ENCODE data around the gene DIABLO.

- TF ChIP-seq POLR2A (IDR thresholded peaks at IDR 0.05): no peak
- no peak for TF ChIP-seq CTCF (IDR thresholded peaks at IDR 0.05)
Observed at GRCh38 chr12:122182887-122183587, 42.8 kb downstream of the DIABLO start, which contains the start of gene LRRC43.

Measured in Peyer's patch (tissue), 4 donors.